K562 (cell line): ENCODE data around the gene BEST1. TPM values are rescaled to one million over a fixed set of nuclear protein-coding genes. Genes with fewer than 3 reads are reported as not detected.
A peak's percentile ranks its signal among the peaks of the same experiment; 100 is the strongest.

Experiments
- ASH1L ChIP-seq: fragments of 450-650 bp; IDR thresholded peaks from 2 replicates; pipeline ENCODE4 v1.6.1; 2018; ENCODE audit warnings: borderline replicate concordance, mild to moderate bottlenecking, low read depth; ENCODE audit not compliant: partially characterized antibody
- CHCHD3 ChIP-seq: fragments of 250-450 bp; sonication (Bioruptor Pico); IDR thresholded peaks from 2 replicates; pipeline ENCODE4 v2.1.2; 2022; ENCODE audit warnings: mild to moderate bottlenecking
- GTF2E2 ChIP-seq: fragments of 200-800 bp; sonication (Bioruptor generic); IDR thresholded peaks from 2 replicates; pipeline ENCODE4 v1.6.1; 2016; ENCODE audit warnings: missing genetic modification characterization, missing compliant biosample characterization
- HDAC8 ChIP-seq: fragments of 450-650 bp; IDR thresholded peaks from 2 replicates; pipeline ENCODE4 v1.6.1; 2016; ENCODE audit warnings: mild to moderate bottlenecking, missing genetic modification characterization, moderate library complexity, missing compliant biosample characterization
- HEY1 ChIP-seq: fragments of 250-450 bp; sonication (Bioruptor Pico); IDR thresholded peaks from 2 replicates; pipeline ENCODE4 v1.5.0; 2020; ENCODE audit warnings: mild to moderate bottlenecking, moderate library complexity, borderline replicate concordance
- HIVEP1 ChIP-seq: fragments of 250-450 bp; sonication (Bioruptor Pico); IDR thresholded peaks from 2 replicates; pipeline ENCODE4 v1.4.0; 2020; ENCODE audit warnings: mild to moderate bottlenecking
- PHB2 ChIP-seq: fragments of 450-650 bp; IDR thresholded peaks from 2 replicates; pipeline ENCODE4 v1.6.1; 2017; ENCODE audit warnings: low read depth
- SRSF7 ChIP-seq: fragments of 200-400 bp; formaldehyde crosslinking; optimal IDR thresholded peaks from 2 replicates; pipeline ENCODE3; 2017; ENCODE audit warnings: mild to moderate bottlenecking, low read depth, low read length
- TCF7L2 ChIP-seq: fragments of 150-350 bp; IDR thresholded peaks from 2 replicates; pipeline ENCODE4 v1.6.1; 2016; ENCODE audit warnings: low read depth, mild to moderate bottlenecking, low read length, moderate library complexity
- XRCC4 ChIP-seq: IDR thresholded peaks from one replicate; pipeline ENCODE4 v1.6.1; 2011; ENCODE audit not compliant: insufficient read depth, insufficient read length; ENCODE audit errors: extremely low read depth
- ZC3H8 ChIP-seq: fragments of 450-650 bp; IDR thresholded peaks from 2 replicates; pipeline ENCODE4 v1.6.1; 2017
- ZNF224 ChIP-seq: sonication (generic); formaldehyde crosslinking; IDR thresholded peaks from 2 replicates; pipeline ENCODE4 v1.8.0; 2022; ENCODE audit warnings: mild to moderate bottlenecking, missing genetic modification reagents
- polyA plus RNA-seq, 8 experiments: library from polyadenylated mRNA; depleted of rRNA in 4 of 8; stranded (reverse) in 5 of 8; unstranded in 3 of 8; fragments of >200 nt; fragmentation: Nextera tagmentation in 2 of 8; fragmentation: Illumina TruSeq in 1 of 8; extraction: Ambion mirVana in 2 of 8; extraction: Trizol in 1 of 8; gene quantifications; 2 replicates each; pipeline versions ENCODE4 v1.2.1 to v1.2.3, GENCODE V29; 2011 to 2014; ENCODE audit warnings: inconsistent platforms in 1 of 8, missing spikeins in 1 of 8
- total RNA-seq, 7 experiments: library from RNA; depleted of rRNA in 6 of 7; stranded (reverse); fragments of >200 nt in 6 of 7; fragmentation: Illumina TruSeq in 2 of 7; extraction: Trizol in 2 of 7; gene quantifications; 2 replicates each; pipeline versions ENCODE4 v1.2.1 to v1.2.3, GENCODE V29; 2011 to 2021; ENCODE audit warnings: low replicate concordance in 1 of 7
- TF ChIP-seq, protein P1 (sequence below): fragments of 450-650 bp; formaldehyde crosslinking; IDR thresholded peaks from 2 replicates; pipeline ENCODE4 v1.4.0; 2020; ENCODE audit warnings: mild to moderate bottlenecking, moderate library complexity
- TF ChIP-seq, protein P2 (sequence below): IDR thresholded peaks from 3 replicates; pipeline ENCODE4 v1.6.1; 2011; ENCODE audit warnings: borderline replicate concordance, mild to moderate bottlenecking, moderate library complexity; ENCODE audit not compliant: insufficient read length; ENCODE audit errors: extremely low read depth
- TF ChIP-seq, protein P3 (sequence below), 2 experiments: fragments of 450-650 bp; IDR thresholded peaks; 2 replicates each; pipeline ENCODE4 v1.6.1; 2016
- TF ChIP-seq, protein P4 (sequence below): fragments of 150-350 bp; conservative IDR thresholded peaks from 2 replicates; pipeline ENCODE4 v1.6.1; 2014; ENCODE audit warnings: low read length
- TF ChIP-seq, protein P5 (sequence below): fragments of 450-650 bp; IDR thresholded peaks from 2 replicates; pipeline ENCODE4 v1.6.1; 2016; ENCODE audit warnings: borderline replicate concordance

BEST1 gene
- total and polyA plus RNA-seq, 9 of the 15 experiments (the other 6 are each of a cell fraction or from before 2014, with no cell fraction given) = 0.07 to 1.3 (median 0.40) TPM

DNA sequence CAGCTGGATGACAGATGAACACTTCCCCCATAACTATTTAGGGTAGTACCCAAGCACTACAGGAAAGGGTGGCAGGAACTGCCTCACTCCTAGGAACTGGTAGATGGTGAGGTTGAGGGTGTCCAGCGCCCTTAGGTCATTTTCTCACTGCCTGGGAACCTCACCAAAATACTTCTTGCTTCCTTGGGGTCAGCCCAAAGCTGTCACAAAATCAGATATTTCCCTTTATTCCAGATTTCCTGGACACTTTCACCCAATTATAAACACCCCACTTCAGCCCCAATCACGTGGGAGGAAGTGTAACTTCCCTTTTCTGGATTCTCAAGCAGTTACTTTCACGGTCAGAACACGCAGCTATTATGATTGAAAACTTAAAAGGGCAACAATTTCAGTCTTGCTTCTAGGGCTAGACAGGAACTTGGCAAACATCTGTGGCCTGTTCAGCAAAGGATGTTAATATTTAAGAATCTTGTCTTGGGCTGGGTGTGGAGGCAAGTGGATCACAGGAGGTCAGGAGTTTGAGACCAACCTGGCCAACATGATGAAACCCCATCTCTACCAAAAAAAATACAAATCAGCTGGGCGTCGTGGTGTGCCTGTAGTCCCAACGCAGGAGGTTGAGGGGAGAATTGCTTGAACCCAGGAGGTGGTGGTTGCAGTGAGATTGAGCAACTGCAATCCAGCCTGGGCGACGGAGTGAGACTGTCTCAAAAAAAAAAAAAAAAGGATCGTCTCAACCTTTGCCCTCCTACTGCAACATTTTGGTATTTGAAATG, 13.3 kb downstream of the BEST1 start (continued):
- TF ChIP-seq ZNF224 (CRISPR knock-in tag) = no peak
- TF ChIP-seq HIVEP1 (CRISPR knock-in tag) = no peak
- TF ChIP-seq ZC3H8 = no peak
- TF ChIP-seq TCF7L2 = no peak
- TF ChIP-seq, protein P1, sequence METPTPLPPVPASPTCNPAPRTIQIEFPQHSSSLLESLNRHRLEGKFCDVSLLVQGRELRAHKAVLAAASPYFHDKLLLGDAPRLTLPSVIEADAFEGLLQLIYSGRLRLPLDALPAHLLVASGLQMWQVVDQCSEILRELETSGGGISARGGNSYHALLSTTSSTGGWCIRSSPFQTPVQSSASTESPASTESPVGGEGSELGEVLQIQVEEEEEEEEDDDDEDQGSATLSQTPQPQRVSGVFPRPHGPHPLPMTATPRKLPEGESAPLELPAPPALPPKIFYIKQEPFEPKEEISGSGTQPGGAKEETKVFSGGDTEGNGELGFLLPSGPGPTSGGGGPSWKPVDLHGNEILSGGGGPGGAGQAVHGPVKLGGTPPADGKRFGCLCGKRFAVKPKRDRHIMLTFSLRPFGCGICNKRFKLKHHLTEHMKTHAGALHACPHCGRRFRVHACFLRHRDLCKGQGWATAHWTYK (CRISPR knock-in tag) = no peak; the same call in none of the 2 replicates
- TF ChIP-seq GTF2E2 = no peak
- TF ChIP-seq, protein P2, sequence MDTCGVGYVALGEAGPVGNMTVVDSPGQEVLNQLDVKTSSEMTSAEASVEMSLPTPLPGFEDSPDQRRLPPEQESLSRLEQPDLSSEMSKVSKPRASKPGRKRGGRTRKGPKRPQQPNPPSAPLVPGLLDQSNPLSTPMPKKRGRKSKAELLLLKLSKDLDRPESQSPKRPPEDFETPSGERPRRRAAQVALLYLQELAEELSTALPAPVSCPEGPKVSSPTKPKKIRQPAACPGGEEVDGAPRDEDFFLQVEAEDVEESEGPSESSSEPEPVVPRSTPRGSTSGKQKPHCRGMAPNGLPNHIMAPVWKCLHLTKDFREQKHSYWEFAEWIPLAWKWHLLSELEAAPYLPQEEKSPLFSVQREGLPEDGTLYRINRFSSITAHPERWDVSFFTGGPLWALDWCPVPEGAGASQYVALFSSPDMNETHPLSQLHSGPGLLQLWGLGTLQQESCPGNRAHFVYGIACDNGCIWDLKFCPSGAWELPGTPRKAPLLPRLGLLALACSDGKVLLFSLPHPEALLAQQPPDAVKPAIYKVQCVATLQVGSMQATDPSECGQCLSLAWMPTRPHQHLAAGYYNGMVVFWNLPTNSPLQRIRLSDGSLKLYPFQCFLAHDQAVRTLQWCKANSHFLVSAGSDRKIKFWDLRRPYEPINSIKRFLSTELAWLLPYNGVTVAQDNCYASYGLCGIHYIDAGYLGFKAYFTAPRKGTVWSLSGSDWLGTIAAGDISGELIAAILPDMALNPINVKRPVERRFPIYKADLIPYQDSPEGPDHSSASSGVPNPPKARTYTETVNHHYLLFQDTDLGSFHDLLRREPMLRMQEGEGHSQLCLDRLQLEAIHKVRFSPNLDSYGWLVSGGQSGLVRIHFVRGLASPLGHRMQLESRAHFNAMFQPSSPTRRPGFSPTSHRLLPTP = no peak
- TF ChIP-seq ASH1L = peak; percentile 10
- TF ChIP-seq, protein P3, sequence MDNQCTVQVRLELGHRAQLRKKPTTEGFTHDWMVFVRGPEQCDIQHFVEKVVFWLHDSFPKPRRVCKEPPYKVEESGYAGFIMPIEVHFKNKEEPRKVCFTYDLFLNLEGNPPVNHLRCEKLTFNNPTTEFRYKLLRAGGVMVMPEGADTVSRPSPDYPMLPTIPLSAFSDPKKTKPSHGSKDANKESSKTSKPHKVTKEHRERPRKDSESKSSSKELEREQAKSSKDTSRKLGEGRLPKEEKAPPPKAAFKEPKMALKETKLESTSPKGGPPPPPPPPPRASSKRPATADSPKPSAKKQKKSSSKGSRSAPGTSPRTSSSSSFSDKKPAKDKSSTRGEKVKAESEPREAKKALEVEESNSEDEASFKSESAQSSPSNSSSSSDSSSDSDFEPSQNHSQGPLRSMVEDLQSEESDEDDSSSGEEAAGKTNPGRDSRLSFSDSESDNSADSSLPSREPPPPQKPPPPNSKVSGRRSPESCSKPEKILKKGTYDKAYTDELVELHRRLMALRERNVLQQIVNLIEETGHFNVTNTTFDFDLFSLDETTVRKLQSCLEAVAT (IDR thresholded peaks at IDR 0.05) = peak; percentile 88 to 92; a peak in 3 of 4 replicates
- TF ChIP-seq HEY1 (CRISPR knock-in tag) = peak; percentile 18; the same call in 1 of the 2 replicates
- no peak for TF ChIP-seq PHB2
- no peak for TF ChIP-seq HDAC8 (tag)
- TF ChIP-seq, protein P4, sequence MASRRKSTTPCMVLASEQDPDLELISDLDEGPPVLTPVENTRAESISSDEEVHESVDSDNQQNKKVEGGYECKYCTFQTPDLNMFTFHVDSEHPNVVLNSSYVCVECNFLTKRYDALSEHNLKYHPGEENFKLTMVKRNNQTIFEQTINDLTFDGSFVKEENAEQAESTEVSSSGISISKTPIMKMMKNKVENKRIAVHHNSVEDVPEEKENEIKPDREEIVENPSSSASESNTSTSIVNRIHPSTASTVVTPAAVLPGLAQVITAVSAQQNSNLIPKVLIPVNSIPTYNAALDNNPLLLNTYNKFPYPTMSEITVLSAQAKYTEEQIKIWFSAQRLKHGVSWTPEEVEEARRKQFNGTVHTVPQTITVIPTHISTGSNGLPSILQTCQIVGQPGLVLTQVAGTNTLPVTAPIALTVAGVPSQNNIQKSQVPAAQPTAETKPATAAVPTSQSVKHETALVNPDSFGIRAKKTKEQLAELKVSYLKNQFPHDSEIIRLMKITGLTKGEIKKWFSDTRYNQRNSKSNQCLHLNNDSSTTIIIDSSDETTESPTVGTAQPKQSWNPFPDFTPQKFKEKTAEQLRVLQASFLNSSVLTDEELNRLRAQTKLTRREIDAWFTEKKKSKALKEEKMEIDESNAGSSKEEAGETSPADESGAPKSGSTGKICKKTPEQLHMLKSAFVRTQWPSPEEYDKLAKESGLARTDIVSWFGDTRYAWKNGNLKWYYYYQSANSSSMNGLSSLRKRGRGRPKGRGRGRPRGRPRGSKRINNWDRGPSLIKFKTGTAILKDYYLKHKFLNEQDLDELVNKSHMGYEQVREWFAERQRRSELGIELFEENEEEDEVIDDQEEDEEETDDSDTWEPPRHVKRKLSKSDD = no peak
- no peak for TF ChIP-seq CHCHD3 (CRISPR knock-in tag)
- TF ChIP-seq SRSF7 = no peak
- TF ChIP-seq, protein P5, sequence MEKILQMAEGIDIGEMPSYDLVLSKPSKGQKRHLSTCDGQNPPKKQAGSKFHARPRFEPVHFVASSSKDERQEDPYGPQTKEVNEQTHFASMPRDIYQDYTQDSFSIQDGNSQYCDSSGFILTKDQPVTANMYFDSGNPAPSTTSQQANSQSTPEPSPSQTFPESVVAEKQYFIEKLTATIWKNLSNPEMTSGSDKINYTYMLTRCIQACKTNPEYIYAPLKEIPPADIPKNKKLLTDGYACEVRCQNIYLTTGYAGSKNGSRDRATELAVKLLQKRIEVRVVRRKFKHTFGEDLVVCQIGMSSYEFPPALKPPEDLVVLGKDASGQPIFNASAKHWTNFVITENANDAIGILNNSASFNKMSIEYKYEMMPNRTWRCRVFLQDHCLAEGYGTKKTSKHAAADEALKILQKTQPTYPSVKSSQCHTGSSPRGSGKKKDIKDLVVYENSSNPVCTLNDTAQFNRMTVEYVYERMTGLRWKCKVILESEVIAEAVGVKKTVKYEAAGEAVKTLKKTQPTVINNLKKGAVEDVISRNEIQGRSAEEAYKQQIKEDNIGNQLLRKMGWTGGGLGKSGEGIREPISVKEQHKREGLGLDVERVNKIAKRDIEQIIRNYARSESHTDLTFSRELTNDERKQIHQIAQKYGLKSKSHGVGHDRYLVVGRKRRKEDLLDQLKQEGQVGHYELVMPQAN = no peak
- no peak for TF ChIP-seq XRCC4
